K562 (cell line): Measurements from ENCODE around the gene RBFA. TPM values are rescaled to one million over a fixed set of nuclear protein-coding genes. Genes with fewer than 3 reads are reported as not detected.

Experiments used
- ARNT ChIP-seq, 2 experiments: fragments of 450-650 bp; IDR thresholded peaks; 2 replicates each; pipeline ENCODE4 v1.6.1; 2016; ENCODE audit warnings: mild to moderate bottlenecking in 1 of 2
- CBX2 ChIP-seq: fragments of 200-600 bp; sonication (generic); IDR thresholded peaks from one replicate; pipeline ENCODE4 v1.6.1; 2012; ENCODE audit warnings: mild to moderate bottlenecking, low read length, inconsistent platforms; ENCODE audit not compliant: insufficient read depth, poor library complexity, severe bottlenecking
- CSDE1 ChIP-seq, 2 experiments: fragments of 450-650 bp; IDR thresholded peaks; 2 replicates each; pipeline ENCODE4 v1.6.1; 2016; ENCODE audit warnings: mild to moderate bottlenecking in 1 of 2
- DNMT1 ChIP-seq: fragments of 450-650 bp; IDR thresholded peaks from 2 replicates; pipeline ENCODE4 v1.6.1; 2016; ENCODE audit warnings: antibody characterized with exemption, mild to moderate bottlenecking
- ERF ChIP-seq: fragments of 450-650 bp; formaldehyde crosslinking; IDR thresholded peaks from 2 replicates; pipeline ENCODE4 v1.4.0; 2020; ENCODE audit warnings: mild to moderate bottlenecking, mixed read lengths
- HDAC1 ChIP-seq, 2 experiments: fragments of 450-650 bp; IDR thresholded peaks; 2 replicates each; pipeline ENCODE4 v1.6.1; 2016 to 2017; ENCODE audit warnings: inconsistent platforms in 1 of 2, mild to moderate bottlenecking in 1 of 2, moderate library complexity in 1 of 2
- MAFG ChIP-seq: fragments of 450-650 bp; conservative IDR thresholded peaks from 2 replicates; pipeline ENCODE4 v1.6.1; 2016; ENCODE audit warnings: missing genetic modification characterization, missing compliant biosample characterization
- NFRKB ChIP-seq: fragments of 450-650 bp; IDR thresholded peaks from 2 replicates; pipeline ENCODE4 v1.6.1; 2016; ENCODE audit warnings: low read depth
- POLR2B ChIP-seq: fragments of 450-650 bp; IDR thresholded peaks from 2 replicates; pipeline ENCODE4 v1.6.1; 2018; ENCODE audit warnings: low read depth; ENCODE audit not compliant: partially characterized antibody
- RBM15 ChIP-seq: fragments of 200-400 bp; formaldehyde crosslinking; IDR thresholded peaks from 2 replicates; pipeline ENCODE4 v1.6.1; 2018; ENCODE audit warnings: mild to moderate bottlenecking, low read length, moderate library complexity; ENCODE audit not compliant: insufficient read depth
- RHOXF2B ChIP-seq: fragments of 250-450 bp; sonication (Bioruptor Pico); conservative IDR thresholded peaks from 2 replicates; pipeline ENCODE4 v1.5.1; 2021
- SP1 ChIP-seq: sonication (generic); formaldehyde crosslinking; IDR thresholded peaks from 2 replicates; pipeline ENCODE4 v1.8.1; 2022; ENCODE audit warnings: mild to moderate bottlenecking, missing genetic modification reagents
- TAL1 ChIP-seq: fragments of 450-650 bp; IDR thresholded peaks from 2 replicates; pipeline ENCODE4 v1.6.1; 2016; ENCODE audit warnings: mild to moderate bottlenecking
- ZNF12 ChIP-seq: sonication (generic); formaldehyde crosslinking; IDR thresholded peaks from 2 replicates; pipeline ENCODE4 v1.4.0; 2020; ENCODE audit warnings: mild to moderate bottlenecking, missing genetic modification reagents
- ZNF143 ChIP-seq: sonication (generic); formaldehyde crosslinking; IDR thresholded peaks from 2 replicates; pipeline ENCODE4 v1.9.0; 2022; ENCODE audit warnings: mild to moderate bottlenecking, missing genetic modification reagents
- ZNF384 ChIP-seq: IDR thresholded peaks from 2 replicates; pipeline ENCODE4 v1.6.1; 2012; ENCODE audit warnings: low read depth, low read length, improper control_type of control experiment
- polyA plus RNA-seq, 8 experiments: library from polyadenylated mRNA; depleted of rRNA in 4 of 8; stranded (reverse) in 5 of 8; unstranded in 3 of 8; fragments of >200 nt; fragmentation: Nextera tagmentation in 2 of 8; fragmentation: Illumina TruSeq in 1 of 8; extraction: Ambion mirVana in 2 of 8; extraction: Trizol in 1 of 8; gene quantifications; 2 replicates each; pipeline versions ENCODE4 v1.2.1 to v1.2.3, GENCODE V29; 2011 to 2014; ENCODE audit warnings: inconsistent platforms in 1 of 8, missing spikeins in 1 of 8
- total RNA-seq, 7 experiments: library from RNA; depleted of rRNA in 6 of 7; stranded (reverse); fragments of >200 nt in 6 of 7; fragmentation: Illumina TruSeq in 2 of 7; extraction: Trizol in 2 of 7; gene quantifications; 2 replicates each; pipeline versions ENCODE4 v1.2.1 to v1.2.3, GENCODE V29; 2011 to 2021; ENCODE audit warnings: low replicate concordance in 1 of 7
- TF ChIP-seq, protein P1 (sequence below): fragments of 250-450 bp; sonication (Bioruptor Pico); IDR thresholded peaks from 2 replicates; pipeline ENCODE4 v1.9.0; 2021; ENCODE audit warnings: mild to moderate bottlenecking, inconsistent platforms
- TF ChIP-seq, protein P2 (sequence below): fragments of 250-450 bp; sonication (Bioruptor Pico); IDR thresholded peaks from 2 replicates; pipeline ENCODE4 v1.5.0; 2020; ENCODE audit warnings: mild to moderate bottlenecking
- TF ChIP-seq, protein P3 (sequence below), 3 experiments: IDR thresholded peaks in 2 of 3; conservative IDR thresholded peaks in 1 of 3; 2 replicates each; pipeline ENCODE4 v1.5.1; 2011 to 2012; ENCODE audit warnings: low read length in 3 of 3, mild to moderate bottlenecking in 3 of 3, control low read depth in 2 of 3, improper control_type of control experiment in 1 of 3, inconsistent platforms in 1 of 3, low read depth in 1 of 3, mixed read lengths in 1 of 3, moderate library complexity in 1 of 3; ENCODE audit not compliant: insufficient read depth in 2 of 3

Gene RBFA
- total and polyA plus RNA-seq, 9 of the 15 experiments (the other 6 are each of a cell fraction or from before 2014, with no cell fraction given): 3.4 to 41.9 (median 25.8) TPM

DNA sequence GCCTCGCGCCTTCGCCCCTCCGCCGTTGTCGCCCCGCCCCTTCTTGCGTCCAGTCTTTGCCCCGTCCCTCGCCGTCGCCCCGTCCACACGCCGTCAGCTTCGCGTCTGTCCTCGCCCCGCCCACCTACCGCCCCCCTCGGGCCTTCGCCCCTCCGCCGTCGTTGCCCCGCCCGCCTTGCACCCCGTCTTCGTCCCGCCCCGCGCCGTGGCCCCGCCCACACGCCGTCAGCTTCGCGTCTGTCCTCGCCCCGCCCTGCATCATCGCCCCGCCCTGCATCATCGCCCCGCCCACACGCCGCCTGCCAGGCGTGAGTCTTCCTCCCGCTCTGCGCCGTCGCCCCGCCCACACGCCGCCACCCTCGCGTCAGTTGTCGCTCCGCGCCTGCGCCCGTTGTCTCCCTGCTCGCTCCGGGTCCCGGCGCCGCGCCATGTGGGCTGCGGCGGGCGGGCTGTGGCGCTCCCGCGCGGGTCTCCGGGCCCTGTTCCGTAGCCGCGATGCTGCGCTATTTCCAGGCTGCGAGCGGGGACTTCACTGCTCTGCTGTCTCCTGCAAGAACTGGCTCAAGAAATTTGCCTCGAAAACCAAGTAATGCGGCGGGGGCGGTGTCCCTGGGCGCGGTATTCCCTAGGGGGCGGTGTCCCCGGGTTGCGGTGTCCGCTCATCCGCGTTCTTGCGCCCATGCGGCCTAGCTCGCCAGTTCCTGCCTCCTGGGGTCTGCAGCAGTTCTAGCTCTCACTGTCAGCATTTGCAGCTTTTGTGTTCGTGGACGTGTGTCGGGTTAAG, at the start of gene RBFA (continued):
- TF ChIP-seq, protein P1, sequence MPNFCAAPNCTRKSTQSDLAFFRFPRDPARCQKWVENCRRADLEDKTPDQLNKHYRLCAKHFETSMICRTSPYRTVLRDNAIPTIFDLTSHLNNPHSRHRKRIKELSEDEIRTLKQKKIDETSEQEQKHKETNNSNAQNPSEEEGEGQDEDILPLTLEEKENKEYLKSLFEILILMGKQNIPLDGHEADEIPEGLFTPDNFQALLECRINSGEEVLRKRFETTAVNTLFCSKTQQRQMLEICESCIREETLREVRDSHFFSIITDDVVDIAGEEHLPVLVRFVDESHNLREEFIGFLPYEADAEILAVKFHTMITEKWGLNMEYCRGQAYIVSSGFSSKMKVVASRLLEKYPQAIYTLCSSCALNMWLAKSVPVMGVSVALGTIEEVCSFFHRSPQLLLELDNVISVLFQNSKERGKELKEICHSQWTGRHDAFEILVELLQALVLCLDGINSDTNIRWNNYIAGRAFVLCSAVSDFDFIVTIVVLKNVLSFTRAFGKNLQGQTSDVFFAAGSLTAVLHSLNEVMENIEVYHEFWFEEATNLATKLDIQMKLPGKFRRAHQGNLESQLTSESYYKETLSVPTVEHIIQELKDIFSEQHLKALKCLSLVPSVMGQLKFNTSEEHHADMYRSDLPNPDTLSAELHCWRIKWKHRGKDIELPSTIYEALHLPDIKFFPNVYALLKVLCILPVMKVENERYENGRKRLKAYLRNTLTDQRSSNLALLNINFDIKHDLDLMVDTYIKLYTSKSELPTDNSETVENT (CRISPR knock-in tag): no peak
- TF ChIP-seq CSDE1 (IDR thresholded peaks at IDR 0.05) (no peak; a peak in 1 of 4 replicates), POLR2B (peak; percentile 29), HDAC1 (IDR thresholded peaks at IDR 0.05) (peak; percentile 51 to 95; a peak in 3 of 4 replicates), ARNT (IDR thresholded peaks at IDR 0.05) (no peak), ZNF384 (no peak), ZNF12 (CRISPR knock-in tag) (no peak), SP1 (no peak; the same call in 1 of the 2 replicates), RBM15 (no peak), DNMT1 (no peak), NFRKB (no peak), ERF (CRISPR knock-in tag) (no peak), RHOXF2B (CRISPR knock-in tag) (no peak), CBX2 (no peak), MAFG (no peak), TAL1 (no peak), ZNF143 (CRISPR knock-in tag) (no peak)
- TF ChIP-seq, protein P2, sequence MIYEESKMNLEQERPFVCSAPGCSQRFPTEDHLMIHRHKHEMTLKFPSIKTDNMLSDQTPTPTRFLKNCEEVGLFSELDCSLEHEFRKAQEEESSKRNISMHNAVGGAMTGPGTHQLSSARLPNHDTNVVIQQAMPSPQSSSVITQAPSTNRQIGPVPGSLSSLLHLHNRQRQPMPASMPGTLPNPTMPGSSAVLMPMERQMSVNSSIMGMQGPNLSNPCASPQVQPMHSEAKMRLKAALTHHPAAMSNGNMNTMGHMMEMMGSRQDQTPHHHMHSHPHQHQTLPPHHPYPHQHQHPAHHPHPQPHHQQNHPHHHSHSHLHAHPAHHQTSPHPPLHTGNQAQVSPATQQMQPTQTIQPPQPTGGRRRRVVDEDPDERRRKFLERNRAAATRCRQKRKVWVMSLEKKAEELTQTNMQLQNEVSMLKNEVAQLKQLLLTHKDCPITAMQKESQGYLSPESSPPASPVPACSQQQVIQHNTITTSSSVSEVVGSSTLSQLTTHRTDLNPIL: no peak
- TF ChIP-seq, protein P3, sequence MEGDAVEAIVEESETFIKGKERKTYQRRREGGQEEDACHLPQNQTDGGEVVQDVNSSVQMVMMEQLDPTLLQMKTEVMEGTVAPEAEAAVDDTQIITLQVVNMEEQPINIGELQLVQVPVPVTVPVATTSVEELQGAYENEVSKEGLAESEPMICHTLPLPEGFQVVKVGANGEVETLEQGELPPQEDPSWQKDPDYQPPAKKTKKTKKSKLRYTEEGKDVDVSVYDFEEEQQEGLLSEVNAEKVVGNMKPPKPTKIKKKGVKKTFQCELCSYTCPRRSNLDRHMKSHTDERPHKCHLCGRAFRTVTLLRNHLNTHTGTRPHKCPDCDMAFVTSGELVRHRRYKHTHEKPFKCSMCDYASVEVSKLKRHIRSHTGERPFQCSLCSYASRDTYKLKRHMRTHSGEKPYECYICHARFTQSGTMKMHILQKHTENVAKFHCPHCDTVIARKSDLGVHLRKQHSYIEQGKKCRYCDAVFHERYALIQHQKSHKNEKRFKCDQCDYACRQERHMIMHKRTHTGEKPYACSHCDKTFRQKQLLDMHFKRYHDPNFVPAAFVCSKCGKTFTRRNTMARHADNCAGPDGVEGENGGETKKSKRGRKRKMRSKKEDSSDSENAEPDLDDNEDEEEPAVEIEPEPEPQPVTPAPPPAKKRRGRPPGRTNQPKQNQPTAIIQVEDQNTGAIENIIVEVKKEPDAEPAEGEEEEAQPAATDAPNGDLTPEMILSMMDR (IDR thresholded peaks at IDR 0.05 in 2 of 3, conservative IDR thresholded peaks at IDR 0.05 in 1 of 3; ENCODE audit: insufficient read depth in 2 of 3, low read depth in 1 of 3, low read length in 3 of 3): peak; percentile 36 to 61 (median 41)
